Mesothelial cell of epicardium (in vitro differentiated cells): ENCODE results near the gene GATA1. TPM values are rescaled to one million over a fixed set of nuclear protein-coding genes. Genes with fewer than 3 reads are reported as not detected.

ENCODE experiments used
- DNase-seq, 2 experiments: peaks; one replicate each; pipeline ENCODE4 v3.0.0; 2021; ENCODE audit warnings: low spot score in 2 of 2; ENCODE audit not compliant: unreplicated experiment in 2 of 2
- H3K27ac Mint-ChIP-seq: 2 replicates; pipeline ENCODE4 v1.8.0; 2021; ENCODE audit warnings: mixed read lengths
- H3K27me3 Mint-ChIP-seq: 2 replicates; pipeline ENCODE4 v1.8.0; 2021; ENCODE audit warnings: low read depth, mixed read lengths
- H3K36me3 Mint-ChIP-seq: 2 replicates; pipeline ENCODE4 v1.8.0; 2021; ENCODE audit warnings: mixed read lengths
- H3K4me1 Mint-ChIP-seq: 2 replicates; pipeline ENCODE4 v1.8.0; 2021; ENCODE audit warnings: mixed read lengths
- H3K4me3 Mint-ChIP-seq: 2 replicates; pipeline ENCODE4 v1.8.0; 2021; ENCODE audit warnings: mild to moderate bottlenecking, moderate library complexity, mixed read lengths
- H3K9me3 Mint-ChIP-seq: 2 replicates; pipeline ENCODE4 v1.8.0; 2021; ENCODE audit warnings: mixed read lengths
- CTCF ChIP-seq: fragments of 200-600 bp; sonication (generic); IDR thresholded peaks from one replicate; pipeline ENCODE4 v1.5.0; 2021; ENCODE audit warnings: antibody characterized with exemption; ENCODE audit not compliant: unreplicated experiment
- total RNA-seq: library from RNA; stranded (reverse); gene quantifications from 3 replicates; pipeline ENCODE4 v1.2.1, GENCODE V29; 2021

The GATA1 gene
- total RNA-seq, 1 donor from 2014 or later = not detected

GRCh38 chrX:48802905-48803200, 16.5 kb downstream of the GATA1 start:
- no peak for TF ChIP-seq CTCF
- Mint-ChIP-seq H3K36me3 (peaks cover 9% of the 10 kb centered on the region), H3K27ac (peak overlapping the region; percentile 99), H3K9me3 (peaks cover 32% of the 10 kb centered on the region), H3K4me1 (peaks cover 10% of the 10 kb centered on the region), H3K27me3 (no peaks in the 10 kb centered on the region), H3K4me3 (peak overlapping the region; percentile 93)
- DNase-seq = no peak

GRCh38 chrX:48806081-48806480, 19.7 kb downstream of the GATA1 start:
- TF ChIP-seq CTCF = no peak
- peaks cover 25% of the 10 kb centered on the region for H3K9me3 Mint-ChIP-seq
- H3K4me3 Mint-ChIP-seq = no peak overlapping the region
- no peak for DNase-seq
- H3K27ac Mint-ChIP-seq = no peak overlapping the region
- H3K27me3 Mint-ChIP-seq = no peaks in the 10 kb centered on the region
- peaks cover 12% of the 10 kb centered on the region for H3K36me3 Mint-ChIP-seq
- H3K4me1 Mint-ChIP-seq = peaks cover 5% of the 10 kb centered on the region

- Mint-ChIP-seq H3K4me3 (no peak overlapping the region), H3K27me3 (no peaks in the 10 kb centered on the region), H3K27ac (no peak overlapping the region), H3K4me1 (no peaks in the 10 kb centered on the region), H3K9me3 (peaks cover 14% of the 10 kb centered on the region), H3K36me3 (peaks cover 13% of the 10 kb centered on the region)
- no peak for TF ChIP-seq CTCF
- no peak for DNase-seq
Measured at GRCh38 chrX:48813644-48814043, 27.3 kb downstream of the GATA1 start.

- H3K4me3 Mint-ChIP-seq = no peak overlapping the region
- no peaks in the 10 kb centered on the region for H3K27me3 Mint-ChIP-seq
- no peak for TF ChIP-seq CTCF
- no peaks in the 10 kb centered on the region for H3K4me1 Mint-ChIP-seq
- no peak for DNase-seq
- H3K27ac Mint-ChIP-seq = no peak overlapping the region
- peaks cover 14% of the 10 kb centered on the region for H3K9me3 Mint-ChIP-seq
- H3K36me3 Mint-ChIP-seq = peaks cover 14% of the 10 kb centered on the region
Measured at GRCh38 chrX:48814722-48815121, 28.3 kb downstream of the GATA1 start.

- TF ChIP-seq CTCF = no peak
- Mint-ChIP-seq H3K36me3 (peaks cover 15% of the 10 kb centered on the region), H3K27ac (no peak overlapping the region), H3K27me3 (no peaks in the 10 kb centered on the region), H3K4me3 (no peak overlapping the region), H3K9me3 (peaks cover 14% of the 10 kb centered on the region), H3K4me1 (no peaks in the 10 kb centered on the region)
- DNase-seq = no peak
Measured at GRCh38 chrX:48815266-48815665, 28.9 kb downstream of the GATA1 start.
